IgD-negative memory B cell (primary cell): Measurements from ENCODE around the gene SEPTIN8. TPM values are rescaled to one million over a fixed set of nuclear protein-coding genes. Genes with fewer than 3 reads are reported as not detected.

Source experiments
- H3K27ac Mint-ChIP-seq, 3 donors: one replicate each; pipeline ENCODE4 v1.8.0; 2020 to 2022; ENCODE audit warnings: mild to moderate bottlenecking in 3 of 3, mixed read lengths in 3 of 3, moderate library complexity in 1 of 3
- H3K27me3 Mint-ChIP-seq: one replicate; pipeline ENCODE4 v1.8.0; 2021; ENCODE audit warnings: mixed read lengths
- H3K36me3 Mint-ChIP-seq: one replicate; pipeline ENCODE4 v1.8.0; 2020; ENCODE audit warnings: mild to moderate bottlenecking, mixed read lengths
- H3K4me1 Mint-ChIP-seq, 3 donors: one replicate each; pipeline ENCODE4 v1.8.0; 2020 to 2022; ENCODE audit warnings: mixed read lengths in 3 of 3, mild to moderate bottlenecking in 1 of 3
- H3K4me3 Mint-ChIP-seq, 4 donors: one replicate each; pipeline ENCODE4 v1.8.0; 2020 to 2022; ENCODE audit warnings: mild to moderate bottlenecking in 4 of 4, mixed read lengths in 4 of 4, moderate library complexity in 3 of 4
- H3K9me3 Mint-ChIP-seq, 3 donors: one replicate each; pipeline ENCODE4 v1.8.0; 2020 to 2021; ENCODE audit warnings: mixed read lengths in 3 of 3, mild to moderate bottlenecking in 1 of 3
- polyA plus RNA-seq: library from polyadenylated mRNA; unstranded; fragments of 300-500 nt; fragmentation: Illumina TruSeq; gene quantifications from one replicate; pipeline ENCODE4 v1.2.3, GENCODE V29; 2021

SEPTIN8 gene
- polyA plus RNA-seq, 1 donor from 2014 or later: 1.1 TPM

GRCh38 chr5:132704875-132705274 lies 72.2 kb downstream of the SEPTIN8 start:
- H3K27me3 Mint-ChIP-seq: no peaks in the 10 kb centered on the region
- H3K4me3 Mint-ChIP-seq: no peak overlapping the region
- H3K36me3 Mint-ChIP-seq: peaks cover 8% of the 10 kb centered on the region
- no peaks in the 10 kb centered on the region for H3K4me1 Mint-ChIP-seq
- no peaks in the 10 kb centered on the region for H3K9me3 Mint-ChIP-seq
- H3K27ac Mint-ChIP-seq: no peak overlapping the region

Other genes starting within 250 kb of the SEPTIN8 start
- gene IL5, start 233.7 kb downstream of the SEPTIN8 start, polyA plus RNA-seq: not detected
- 33.4 TPM for gene RAD50, start 220.3 kb downstream of the SEPTIN8 start, polyA plus RNA-seq
- not detected for gene IL13, start 119.1 kb downstream of the SEPTIN8 start, polyA plus RNA-seq
- not detected for gene IL4, start 103.2 kb downstream of the SEPTIN8 start, polyA plus RNA-seq
- 11.1 TPM for gene KIF3A, start 39.7 kb downstream of the SEPTIN8 start, polyA plus RNA-seq
- gene CCNI2, start 29.8 kb downstream of the SEPTIN8 start, polyA plus RNA-seq: 0.51 TPM
- not detected for gene SOWAHA, start 36.1 kb upstream of the SEPTIN8 start, polyA plus RNA-seq
- 0.70 TPM for gene SHROOM1, start 53.4 kb upstream of the SEPTIN8 start, polyA plus RNA-seq
- not detected for gene GDF9, start 89.2 kb upstream of the SEPTIN8 start, polyA plus RNA-seq
- 552 TPM for gene UQCRQ, start 89.4 kb upstream of the SEPTIN8 start, polyA plus RNA-seq
- 1.4 TPM for gene LEAP2, start 96.4 kb upstream of the SEPTIN8 start, polyA plus RNA-seq
- 28.5 TPM for gene AFF4, start 186.4 kb upstream of the SEPTIN8 start, polyA plus RNA-seq
- 84.6 TPM for gene ZCCHC10, start 249.3 kb upstream of the SEPTIN8 start, polyA plus RNA-seq